Measurements from ENCODE around the gene MYL2.

Gene MYL2

GRCh38 chr12:110930348-110931314 is 10.3 kb upstream of the MYL2 start:
- H3K4me2 ChIP-seq (ENCODE audit: low read length) = no peak overlapping the region
- H3K27ac ChIP-seq (ENCODE audit: low read depth, low read length, poor library complexity, severe bottlenecking) = no peak overlapping the region

GRCh38 chr12:110929818-110930217 is 9.4 kb upstream of the MYL2 start:
- Histone ChIP-seq H3K27ac (ENCODE audit: low read depth, low read length, poor library complexity, severe bottlenecking) (no peak overlapping the region), H4K20me1 (ENCODE audit: insufficient read depth, low read length) (no peaks in the 10 kb centered on the region), H3K79me2 (ENCODE audit: insufficient read depth, low read length) (no peaks in the 10 kb centered on the region), H3K9ac (ENCODE audit: low read length) (no peak overlapping the region), H3K27me3 (ENCODE audit: insufficient read depth, low read length) (no peaks in the 10 kb centered on the region), H3K9me2 (ENCODE audit: low read depth, low read length) (no peaks in the 10 kb centered on the region), H3K4me1 (ENCODE audit: insufficient read depth, low read length, severe bottlenecking) (no peaks in the 10 kb centered on the region), H3K4me2 (ENCODE audit: low read length) (no peak overlapping the region), H2AFZ (ENCODE audit: low read length) (no peak overlapping the region), H3K36me3 (ENCODE audit: insufficient read depth, low read length) (no peaks in the 10 kb centered on the region), H3K9me3 (ENCODE audit: low read length) (no peaks in the 10 kb centered on the region), H3F3A (ENCODE audit: insufficient read depth, low read length) (no peaks in the 10 kb centered on the region), H3K4me3 (ENCODE audit: low read depth, low read length, poor library complexity, severe bottlenecking) (no peak overlapping the region)
- TF ChIP-seq, protein P1, sequence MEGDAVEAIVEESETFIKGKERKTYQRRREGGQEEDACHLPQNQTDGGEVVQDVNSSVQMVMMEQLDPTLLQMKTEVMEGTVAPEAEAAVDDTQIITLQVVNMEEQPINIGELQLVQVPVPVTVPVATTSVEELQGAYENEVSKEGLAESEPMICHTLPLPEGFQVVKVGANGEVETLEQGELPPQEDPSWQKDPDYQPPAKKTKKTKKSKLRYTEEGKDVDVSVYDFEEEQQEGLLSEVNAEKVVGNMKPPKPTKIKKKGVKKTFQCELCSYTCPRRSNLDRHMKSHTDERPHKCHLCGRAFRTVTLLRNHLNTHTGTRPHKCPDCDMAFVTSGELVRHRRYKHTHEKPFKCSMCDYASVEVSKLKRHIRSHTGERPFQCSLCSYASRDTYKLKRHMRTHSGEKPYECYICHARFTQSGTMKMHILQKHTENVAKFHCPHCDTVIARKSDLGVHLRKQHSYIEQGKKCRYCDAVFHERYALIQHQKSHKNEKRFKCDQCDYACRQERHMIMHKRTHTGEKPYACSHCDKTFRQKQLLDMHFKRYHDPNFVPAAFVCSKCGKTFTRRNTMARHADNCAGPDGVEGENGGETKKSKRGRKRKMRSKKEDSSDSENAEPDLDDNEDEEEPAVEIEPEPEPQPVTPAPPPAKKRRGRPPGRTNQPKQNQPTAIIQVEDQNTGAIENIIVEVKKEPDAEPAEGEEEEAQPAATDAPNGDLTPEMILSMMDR (IDR thresholded peaks at IDR 0.05; ENCODE audit: low read length) = no peak
- TF ChIP-seq EZH2 (IDR thresholded peaks at IDR 0.05; ENCODE audit: borderline replicate concordance, low read length) = no peak

More at GRCh38 chr12:110930348-110931314, 10.3 kb upstream of the MYL2 start:
- H4K20me1 ChIP-seq (ENCODE audit: insufficient read depth, low read length) = no peaks in the 10 kb centered on the region
- no peaks in the 10 kb centered on the region for H3K36me3 ChIP-seq (ENCODE audit: insufficient read depth, low read length)
- no peaks in the 10 kb centered on the region for H3F3A ChIP-seq (ENCODE audit: insufficient read depth, low read length)
- H3K4me1 ChIP-seq (ENCODE audit: insufficient read depth, low read length, severe bottlenecking) = no peaks in the 10 kb centered on the region
- H3K27me3 ChIP-seq (ENCODE audit: insufficient read depth, low read length) = no peaks in the 10 kb centered on the region
- no peaks in the 10 kb centered on the region for H3K79me2 ChIP-seq (ENCODE audit: insufficient read depth, low read length)
- H2AFZ ChIP-seq (ENCODE audit: low read length) = no peak overlapping the region
- H3K9me3 ChIP-seq (ENCODE audit: low read length) = no peaks in the 10 kb centered on the region
- H3K9me2 ChIP-seq (ENCODE audit: low read depth, low read length) = no peaks in the 10 kb centered on the region
- TF ChIP-seq EZH2 (IDR thresholded peaks at IDR 0.05; ENCODE audit: borderline replicate concordance, low read length) = no peak
- TF ChIP-seq, protein P1 (IDR thresholded peaks at IDR 0.05; ENCODE audit: low read length) = no peak
- H3K9ac ChIP-seq (ENCODE audit: low read length) = no peak overlapping the region
- H3K4me3 ChIP-seq (ENCODE audit: low read depth, low read length, poor library complexity, severe bottlenecking) = no peak overlapping the region

GRCh38 chr12:110928700-110929099 is 8.3 kb upstream of the MYL2 start:
- Histone ChIP-seq H3K9me3 (ENCODE audit: low read length) (no peaks in the 10 kb centered on the region), H2AFZ (ENCODE audit: low read length) (no peak overlapping the region), H3K27me3 (ENCODE audit: insufficient read depth, low read length) (no peaks in the 10 kb centered on the region), H3K27ac (ENCODE audit: low read depth, low read length, poor library complexity, severe bottlenecking) (no peak overlapping the region), H3K4me1 (ENCODE audit: insufficient read depth, low read length, severe bottlenecking) (no peaks in the 10 kb centered on the region), H3K36me3 (ENCODE audit: insufficient read depth, low read length) (no peaks in the 10 kb centered on the region), H3K9me2 (ENCODE audit: low read depth, low read length) (no peaks in the 10 kb centered on the region), H3K4me2 (ENCODE audit: low read length) (no peak overlapping the region), H3K79me2 (ENCODE audit: insufficient read depth, low read length) (no peaks in the 10 kb centered on the region), H3K9ac (ENCODE audit: low read length) (no peak overlapping the region), H4K20me1 (ENCODE audit: insufficient read depth, low read length) (no peaks in the 10 kb centered on the region), H3K4me3 (ENCODE audit: low read depth, low read length, poor library complexity, severe bottlenecking) (no peak overlapping the region), H3F3A (ENCODE audit: insufficient read depth, low read length) (no peaks in the 10 kb centered on the region)
- no peak for TF ChIP-seq EZH2 (IDR thresholded peaks at IDR 0.05; ENCODE audit: borderline replicate concordance, low read length)
- TF ChIP-seq, protein P1 (IDR thresholded peaks at IDR 0.05; ENCODE audit: low read length) = no peak

All from OCI-LY1 (cell line).